ENCODE results near the gene ALG14. TPM values are rescaled to one million over a fixed set of nuclear protein-coding genes. Genes with fewer than 3 reads are reported as not detected.

Gene ALG14
- total RNA-seq, 4 donors from 2014 or later, result 0.53 to 1.3 (median 1.0) TPM

DNA sequence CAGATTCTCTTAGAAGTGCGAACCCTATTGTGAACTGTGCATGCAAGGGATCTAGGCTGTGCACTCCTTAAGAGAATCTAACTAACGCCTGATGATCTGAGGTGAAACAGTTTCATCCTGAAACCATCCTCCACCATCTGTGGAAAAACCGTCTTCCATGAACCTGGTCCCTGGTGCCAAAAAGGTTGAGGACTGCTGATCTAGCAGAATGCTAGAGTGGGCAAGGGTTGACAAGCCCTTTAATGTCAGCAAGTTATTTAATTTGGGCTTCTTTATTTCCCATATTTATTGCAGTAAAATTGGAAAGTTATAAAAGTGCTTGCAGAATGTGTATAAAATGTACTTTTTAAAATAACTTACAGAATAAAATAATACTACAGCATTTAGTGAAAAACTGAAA, 26.4 kb downstream of the ALG14 start:
- 86 to 88% methylated on average over 2 to 3 of the region's 3 CpGs for WGBS, 2 donors
- H3K36me3 ChIP-seq, result no peaks in the 10 kb centered on the region
- intact Hi-C loops (cut with DNase I), result loop anchor here (10.0 kb wide), 1 partner anchor 222 kb away; the partner anchor contains the start of gene SLC44A3
- H3K4me3 ChIP-seq, result no peak overlapping the region
- no peak for DNase-seq
- no peak for TF ChIP-seq POLR2A (IDR thresholded peaks at IDR 0.05)
- TF ChIP-seq, protein P1, sequence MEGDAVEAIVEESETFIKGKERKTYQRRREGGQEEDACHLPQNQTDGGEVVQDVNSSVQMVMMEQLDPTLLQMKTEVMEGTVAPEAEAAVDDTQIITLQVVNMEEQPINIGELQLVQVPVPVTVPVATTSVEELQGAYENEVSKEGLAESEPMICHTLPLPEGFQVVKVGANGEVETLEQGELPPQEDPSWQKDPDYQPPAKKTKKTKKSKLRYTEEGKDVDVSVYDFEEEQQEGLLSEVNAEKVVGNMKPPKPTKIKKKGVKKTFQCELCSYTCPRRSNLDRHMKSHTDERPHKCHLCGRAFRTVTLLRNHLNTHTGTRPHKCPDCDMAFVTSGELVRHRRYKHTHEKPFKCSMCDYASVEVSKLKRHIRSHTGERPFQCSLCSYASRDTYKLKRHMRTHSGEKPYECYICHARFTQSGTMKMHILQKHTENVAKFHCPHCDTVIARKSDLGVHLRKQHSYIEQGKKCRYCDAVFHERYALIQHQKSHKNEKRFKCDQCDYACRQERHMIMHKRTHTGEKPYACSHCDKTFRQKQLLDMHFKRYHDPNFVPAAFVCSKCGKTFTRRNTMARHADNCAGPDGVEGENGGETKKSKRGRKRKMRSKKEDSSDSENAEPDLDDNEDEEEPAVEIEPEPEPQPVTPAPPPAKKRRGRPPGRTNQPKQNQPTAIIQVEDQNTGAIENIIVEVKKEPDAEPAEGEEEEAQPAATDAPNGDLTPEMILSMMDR (IDR thresholded peaks at IDR 0.05), result no peak
- H3K27ac ChIP-seq, result no peak overlapping the region
- peaks cover 0 to 20% (median 3%) of the 10 kb centered on the region in 3 donors for H3K4me1 ChIP-seq
- no peaks in the 10 kb centered on the region for H3K27me3 ChIP-seq
- no peaks in the 10 kb centered on the region for H3K9me3 ChIP-seq

DNA sequence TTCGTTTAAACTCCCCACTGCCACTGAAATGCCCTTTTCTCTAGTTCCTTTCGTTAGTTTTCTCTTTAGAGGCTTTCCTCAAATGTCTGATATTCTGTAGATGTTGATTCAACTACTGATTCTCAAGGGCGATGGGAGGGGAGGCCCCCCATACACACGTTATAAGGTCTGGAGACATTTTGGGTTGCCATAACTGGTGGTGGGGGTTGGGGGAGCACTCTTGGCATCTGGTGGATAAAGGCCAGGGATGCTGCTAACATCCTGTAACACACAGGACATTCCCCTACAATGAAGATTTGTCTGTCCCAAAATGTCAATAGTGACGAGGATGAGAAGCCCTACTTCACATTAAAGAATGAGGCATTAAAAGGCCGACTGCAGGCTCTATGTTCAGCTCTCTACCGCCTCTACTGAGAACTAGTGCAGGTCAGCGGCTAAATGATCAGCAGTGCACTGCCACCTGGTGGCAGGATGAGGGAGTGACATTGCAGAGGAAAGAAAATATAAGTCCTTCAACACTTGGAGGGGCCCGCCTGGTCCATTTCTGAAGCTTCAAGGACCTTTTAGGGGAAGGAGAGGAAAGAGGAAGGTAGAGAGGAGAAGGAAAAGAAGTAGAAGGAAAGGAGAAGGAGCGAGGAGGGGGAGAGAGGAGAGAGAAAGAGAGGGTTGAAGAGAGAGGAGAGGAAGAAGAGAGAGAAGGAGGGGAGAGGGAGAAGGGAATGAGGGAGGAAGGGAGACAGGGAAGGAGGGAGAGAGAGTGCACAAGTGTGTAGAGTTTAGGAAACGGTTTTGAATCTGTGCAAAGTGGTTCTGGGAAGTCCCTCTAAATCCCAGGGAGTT, 29.4 kb downstream of the ALG14 start:
- TF ChIP-seq POLR2A (IDR thresholded peaks at IDR 0.05), result no peak
- TF ChIP-seq, protein P1 (IDR thresholded peaks at IDR 0.05), result peak; percentile 90 to 99 (median 99)
- no peak for DNase-seq
- intact Hi-C loops (cut with DNase I), result loop anchor here (2.0 to 10.0 kb wide), 2 partner anchors 189 to 219 kb away; partner anchors contain the start of gene SLC44A3

DNA sequence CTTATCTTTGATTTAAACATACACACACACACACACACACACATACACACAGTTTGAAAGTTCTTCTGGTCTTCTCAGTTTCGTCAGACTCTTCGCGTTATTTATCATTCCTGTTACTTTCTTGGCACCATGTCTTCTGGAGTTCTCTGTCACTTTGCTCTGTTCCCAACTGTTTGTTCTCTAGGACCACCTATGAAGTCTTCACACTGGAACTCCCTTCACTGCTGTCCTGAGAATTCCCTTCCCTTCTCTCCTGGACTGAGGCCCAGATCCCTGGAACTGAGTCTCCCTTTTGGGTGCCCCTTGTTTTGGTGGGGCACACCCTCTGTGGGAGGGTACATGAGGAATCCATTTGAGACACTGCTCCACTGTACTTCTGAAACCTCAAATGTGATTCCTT, 30.5 kb downstream of the ALG14 start:
- intact Hi-C loops (cut with DNase I), result loop anchor here (2.0 to 10.0 kb wide), 2 partner anchors 187 to 217 kb away; partner anchors contain the start of gene SLC44A3
- DNase-seq, result no peak
- 55 to 66% methylated on average over 3 of the region's 3 CpGs for WGBS, 2 donors
- H3K27me3 ChIP-seq, result no peaks in the 10 kb centered on the region
- no peak for TF ChIP-seq POLR2A (IDR thresholded peaks at IDR 0.05)
- TF ChIP-seq, protein P1 (IDR thresholded peaks at IDR 0.05), result no peak
- peak overlapping the region; percentile 2 to 75 (median 60) for H3K27ac ChIP-seq
- no peaks in the 10 kb centered on the region for H3K9me3 ChIP-seq
- no peaks in the 10 kb centered on the region for H3K36me3 ChIP-seq
- peaks cover 0 to 47% (median 3%) of the 10 kb centered on the region in 3 donors for H3K4me1 ChIP-seq
- no peak overlapping the region for H3K4me3 ChIP-seq

More for the DNA sequence above, 29.4 kb downstream of the ALG14 start:
- WGBS, 2 donors, result 28 to 31% methylated on average over 10 to 11 of the region's 11 CpGs
- Histone ChIP-seq H3K9me3 (no peaks in the 10 kb centered on the region), H3K4me1 (peaks cover 0 to 47% (median 3%) of the 10 kb centered on the region in 3 donors), H3K27ac (peak overlapping the region in 3 of 4 donors; percentile 51 to 75 (median 74)), H3K36me3 (no peaks in the 10 kb centered on the region), H3K4me3 (no peak overlapping the region), H3K27me3 (no peaks in the 10 kb centered on the region)

GRCh38 chr1:95041491-95042165, 31.1 kb downstream of the ALG14 start:
- H3K4me1 ChIP-seq, result peaks cover 0 to 47% (median 3%) of the 10 kb centered on the region in 3 donors
- no peak for DNase-seq
- WGBS, 2 donors, result 26 to 27% methylated on average over 2 of the region's 2 CpGs
- no peaks in the 10 kb centered on the region for H3K9me3 ChIP-seq
- no peaks in the 10 kb centered on the region for H3K36me3 ChIP-seq
- TF ChIP-seq POLR2A (IDR thresholded peaks at IDR 0.05), result no peak
- TF ChIP-seq, protein P1 (IDR thresholded peaks at IDR 0.05), result peak in 5 of 6 experiments; percentile 77 to 89 (median 81)
- H3K4me3 ChIP-seq, result no peak overlapping the region
- no peaks in the 10 kb centered on the region for H3K27me3 ChIP-seq
- peak overlapping the region in 2 of 4 donors; percentile 74 to 75 for H3K27ac ChIP-seq
- intact Hi-C loops (cut with DNase I), result loop anchor here (2.0 to 10.0 kb wide), 2 partner anchors 187 to 217 kb away; partner anchors contain the start of gene SLC44A3

Data from esophagus squamous epithelium (tissue), 5 donors.